ENCODE data around the gene TBC1D22A. TPM values are rescaled to one million over a fixed set of nuclear protein-coding genes. Genes with fewer than 3 reads are reported as not detected.

The TBC1D22A gene
- polyA plus RNA-seq, 1 of the 3 experiments (the other 2 are of a cell fraction) = 16.5 TPM

DNA sequence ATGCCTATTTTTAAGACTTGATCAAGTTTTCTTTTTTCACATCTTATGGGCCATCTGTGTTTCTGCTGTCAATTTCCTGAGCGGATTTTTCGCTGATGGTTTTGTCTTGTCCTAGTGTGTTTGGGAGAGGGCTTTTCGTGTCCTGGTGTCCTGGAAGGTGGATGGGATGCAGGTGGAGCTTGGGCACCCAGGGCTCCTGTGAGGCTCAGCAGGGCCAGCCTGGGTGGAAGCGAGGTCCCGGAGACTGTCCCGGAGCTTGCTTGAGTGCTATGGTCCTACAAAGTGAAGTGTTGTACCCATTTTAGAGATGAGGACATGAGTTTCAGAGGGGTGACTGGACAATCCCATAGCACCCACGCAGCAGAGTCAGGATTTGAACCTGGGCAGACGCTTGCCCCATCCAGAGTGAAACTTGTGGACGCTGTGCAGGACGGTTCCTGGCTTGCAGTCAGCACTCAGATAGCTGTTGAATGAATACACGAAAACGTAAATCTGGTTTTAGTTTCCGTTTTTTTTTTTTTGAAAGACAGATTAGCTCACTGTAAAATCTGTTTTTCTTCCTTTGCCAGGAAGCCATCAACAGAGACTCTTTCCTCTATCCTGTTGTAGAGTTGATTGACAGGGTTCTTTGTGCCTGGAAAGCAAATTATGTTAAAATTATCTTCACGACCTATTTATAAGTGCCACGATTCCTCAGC is 64.1 kb downstream of the TBC1D22A start:
- peaks cover 0 to 2% of the 10 kb centered on the region in 2 experiments for H3K36me3 ChIP-seq (replicated peaks in 1 of 2; ENCODE audit: control insufficient read depth in 1 of 2, insufficient read depth in 2 of 2, low read length in 1 of 2)
- no peak overlapping the region for H2AFZ ChIP-seq (ENCODE audit: low read depth)
- no peak overlapping the region for H3K27ac ChIP-seq (ENCODE audit: low read depth in 2 of 2, low read length in 1 of 2)
- H3K27me3 ChIP-seq (ENCODE audit: insufficient read depth) = no peaks in the 10 kb centered on the region
- 95% methylated on average over 15 of the region's 15 CpGs for WGBS (ENCODE audit: low lambda C conversion rate)
- H3K79me2 ChIP-seq (ENCODE audit: insufficient read depth) = peaks cover 48% of the 10 kb centered on the region; the same call in 1 of the 2 replicates
- H3K4me1 ChIP-seq (ENCODE audit: control insufficient read depth in 1 of 2, insufficient read depth in 2 of 2, low read depth in 1 of 2, low read length in 1 of 2) = peaks cover 31 to 40% of the 10 kb centered on the region in 2 experiments; a peak in 3 of 4 replicates
- H3K9me3 ChIP-seq = no peaks in the 10 kb centered on the region
- H3K4me3 ChIP-seq (ENCODE audit: low read depth in 2 of 2, low read length in 1 of 2) = no peak overlapping the region
- ChIA-PET CTCF (interaction anchor here (0.6 to 1.9 kb wide), 4 partner anchors 16 to 238 kb away, joined by 3 to 8 read pairs (median 4); no protein-coding TSS in a partner anchor), POLR2A (no interaction called here)
- H3K4me2 ChIP-seq = no peak overlapping the region
- H4K20me1 ChIP-seq (ENCODE audit: insufficient read depth) = peaks cover 8% of the 10 kb centered on the region
- no peak overlapping the region for H3K9ac ChIP-seq
- DNase-seq = peak; percentile 2
- TF ChIP-seq POLR2AphosphoS5 (IDR thresholded peaks at IDR 0.05; ENCODE audit: low read depth, low read length) = no peak
- no peak for TF ChIP-seq GABPA (IDR thresholded peaks at IDR 0.05; ENCODE audit: low read depth)
- TF ChIP-seq SIN3A (IDR thresholded peaks at IDR 0.05; ENCODE audit: borderline replicate concordance, low read depth, low read length) = no peak
- no peak for TF ChIP-seq NRF1 (IDR thresholded peaks at IDR 0.05; ENCODE audit: low read depth, low read length)
- no peak for TF ChIP-seq TCF12 (IDR thresholded peaks at IDR 0.05)
- no peak for TF ChIP-seq EZH2phosphoT487 (IDR thresholded peaks at IDR 0.05; ENCODE audit: borderline replicate concordance, low read depth)
- TF ChIP-seq EP300 (IDR thresholded peaks at IDR 0.05; ENCODE audit: borderline replicate concordance in 1 of 2, low read depth in 1 of 2, low read length in 1 of 2) = no peak
- TF ChIP-seq FOSL2 (IDR thresholded peaks at IDR 0.05; ENCODE audit: borderline replicate concordance, low read depth) = no peak
- no peak for TF ChIP-seq MEF2A (IDR thresholded peaks at IDR 0.05; ENCODE audit: borderline replicate concordance, low read depth)
- TF ChIP-seq FOXJ3 (CRISPR knock-in tag; IDR thresholded peaks at IDR 0.05) = no peak
- TF ChIP-seq, protein P1, sequence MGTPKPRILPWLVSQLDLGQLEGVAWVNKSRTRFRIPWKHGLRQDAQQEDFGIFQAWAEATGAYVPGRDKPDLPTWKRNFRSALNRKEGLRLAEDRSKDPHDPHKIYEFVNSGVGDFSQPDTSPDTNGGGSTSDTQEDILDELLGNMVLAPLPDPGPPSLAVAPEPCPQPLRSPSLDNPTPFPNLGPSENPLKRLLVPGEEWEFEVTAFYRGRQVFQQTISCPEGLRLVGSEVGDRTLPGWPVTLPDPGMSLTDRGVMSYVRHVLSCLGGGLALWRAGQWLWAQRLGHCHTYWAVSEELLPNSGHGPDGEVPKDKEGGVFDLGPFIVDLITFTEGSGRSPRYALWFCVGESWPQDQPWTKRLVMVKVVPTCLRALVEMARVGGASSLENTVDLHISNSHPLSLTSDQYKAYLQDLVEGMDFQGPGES (IDR thresholded peaks at IDR 0.05; ENCODE audit: low read depth, low read length) = no peak
- TF ChIP-seq RFX5 (IDR thresholded peaks at IDR 0.05; ENCODE audit: low read length) = no peak
- TF ChIP-seq FOXM1 (IDR thresholded peaks at IDR 0.05; ENCODE audit: low read depth) = no peak
- H3K9me2 ChIP-seq = no peaks in the 10 kb centered on the region
- peaks cover 33% of the 10 kb centered on the region for H3F3A ChIP-seq (replicated peaks; ENCODE audit: insufficient read depth)

GRCh38 chr22:46827136-46827780 is 64.8 kb downstream of the TBC1D22A start:
- Histone ChIP-seq H2AFZ (ENCODE audit: low read depth) (no peak overlapping the region), H3F3A (replicated peaks; ENCODE audit: insufficient read depth) (peaks cover 36% of the 10 kb centered on the region), H3K36me3 (replicated peaks in 1 of 2; ENCODE audit: control insufficient read depth in 1 of 2, insufficient read depth in 2 of 2, low read length in 1 of 2) (peaks cover 0 to 2% of the 10 kb centered on the region in 2 experiments), H3K4me3 (ENCODE audit: low read depth in 2 of 2, low read length in 1 of 2) (no peak overlapping the region), H3K9me3 (no peaks in the 10 kb centered on the region), H3K4me1 (ENCODE audit: control insufficient read depth in 1 of 2, insufficient read depth in 2 of 2, low read depth in 1 of 2, low read length in 1 of 2) (peaks cover 33 to 43% of the 10 kb centered on the region in 2 experiments; a peak in 3 of 4 replicates), H3K9me2 (no peaks in the 10 kb centered on the region), H3K9ac (no peak overlapping the region), H3K4me2 (no peak overlapping the region), H3K79me2 (ENCODE audit: insufficient read depth) (peaks cover 48% of the 10 kb centered on the region; the same call in 1 of the 2 replicates), H3K27ac (ENCODE audit: low read depth in 2 of 2, low read length in 1 of 2) (no peak overlapping the region; a peak in 1 of 4 replicates), H3K27me3 (ENCODE audit: insufficient read depth) (no peaks in the 10 kb centered on the region), H4K20me1 (ENCODE audit: insufficient read depth) (peaks cover 8% of the 10 kb centered on the region)
- POLR2A ChIA-PET = no interaction called here
- DNase-seq = peak; percentile 15
- WGBS (ENCODE audit: low lambda C conversion rate) = 96% methylated on average over 23 of the region's 25 CpGs
- CTCF ChIA-PET = interaction anchor here (1.0 to 1.9 kb wide), 3 partner anchors 15 to 28 kb away, joined by 4 to 8 read pairs (median 4); no protein-coding TSS in a partner anchor
- TF ChIP-seq EZH2phosphoT487 (IDR thresholded peaks at IDR 0.05; ENCODE audit: borderline replicate concordance, low read depth) (no peak), GATA2 (CRISPR knock-in tag; IDR thresholded peaks at IDR 0.05) (no peak), CTCF (IDR thresholded peaks at IDR 0.05) (no peak), RFX5 (IDR thresholded peaks at IDR 0.05; ENCODE audit: low read length) (no peak), MXI1 (IDR thresholded peaks at IDR 0.05; ENCODE audit: low read depth, low read length) (no peak), RCOR1 (IDR thresholded peaks at IDR 0.05; ENCODE audit: low read length) (no peak), MEF2A (IDR thresholded peaks at IDR 0.05; ENCODE audit: borderline replicate concordance, low read depth) (no peak), FOXJ3 (CRISPR knock-in tag; IDR thresholded peaks at IDR 0.05) (no peak), SMC3 (IDR thresholded peaks at IDR 0.05; ENCODE audit: low read depth, low read length) (no peak), NRF1 (IDR thresholded peaks at IDR 0.05; ENCODE audit: low read depth, low read length) (no peak), POLR2AphosphoS5 (IDR thresholded peaks at IDR 0.05; ENCODE audit: low read depth, low read length) (no peak), NFIC (IDR thresholded peaks at IDR 0.05; ENCODE audit: borderline replicate concordance) (no peak), EP300 (IDR thresholded peaks at IDR 0.05; ENCODE audit: borderline replicate concordance in 1 of 2, low read depth in 1 of 2, low read length in 1 of 2) (no peak), TEAD4 (IDR thresholded peaks at IDR 0.05; ENCODE audit: borderline replicate concordance, insufficient read depth) (no peak)
- TF ChIP-seq, protein P1 (IDR thresholded peaks at IDR 0.05; ENCODE audit: low read depth, low read length) = no peak
